WTC11 (cell line): ENCODE results near the gene CLDN3. TPM values are rescaled to one million over a fixed set of nuclear protein-coding genes. Genes with fewer than 3 reads are reported as not detected.

Source experiments
- ATAC-seq: fragments of 200-7000 bp; cut with Tn5 transposase; 2 replicates; pipeline ENCODE4 v1.10.0; 2021; ENCODE audit warnings: mild to moderate bottlenecking, moderate library complexity
- CTCF ChIA-PET: fragments of 300-600 bp; sonication (Branson Sonifier 250); formaldehyde crosslinking; loops from one replicate; lab custom pipeline; 2021; ENCODE audit warnings: antibody characterized with exemption; lab: Charles Lee
- POLR2A ChIA-PET: fragments of 350-600 bp; sonication (Branson Sonifier 250); formaldehyde crosslinking; loops from one replicate; lab custom pipeline; 2021; ENCODE audit warnings: antibody characterized with exemption; lab: Charles Lee
- DNase-seq: peaks from one replicate; pipeline ENCODE4 v3.0.0; 2021; ENCODE audit warnings: low spot score
- H3K27ac Mint-ChIP-seq: 2 replicates; pipeline ENCODE4 v1.8.0; 2021; ENCODE audit warnings: mixed read lengths
- H3K27me3 Mint-ChIP-seq: 2 replicates; pipeline ENCODE4 v1.8.0; 2021; ENCODE audit warnings: low read depth, mild to moderate bottlenecking, moderate library complexity, mixed read lengths
- H3K36me3 Mint-ChIP-seq: 2 replicates; pipeline ENCODE4 v1.8.0; 2021; ENCODE audit warnings: mixed read lengths
- H3K4me1 Mint-ChIP-seq: 2 replicates; pipeline ENCODE4 v1.8.0; 2022; ENCODE audit warnings: mixed read lengths
- H3K4me3 Mint-ChIP-seq: 2 replicates; pipeline ENCODE4 v1.8.0; 2021; ENCODE audit warnings: mild to moderate bottlenecking, moderate library complexity, mixed read lengths
- H3K9me3 Mint-ChIP-seq: 2 replicates; pipeline ENCODE4 v1.8.0; 2021; ENCODE audit warnings: mixed read lengths
- CBFB ChIP-seq: sonication (generic); formaldehyde crosslinking; IDR thresholded peaks from 2 replicates; pipeline ENCODE4 v1.8.1; 2022; ENCODE audit warnings: mild to moderate bottlenecking, low read depth, missing genetic modification reagents
- NFATC4 ChIP-seq: fragments of 250-450 bp; sonication (Bioruptor Pico); IDR thresholded peaks from 2 replicates; pipeline ENCODE4 v1.9.0; 2021; ENCODE audit warnings: mild to moderate bottlenecking
- NFYB ChIP-seq: sonication (generic); formaldehyde crosslinking; conservative IDR thresholded peaks from 2 replicates; pipeline ENCODE4 v1.8.0; 2022; ENCODE audit warnings: low read depth, missing genetic modification reagents
- NR3C1 ChIP-seq: sonication (generic); formaldehyde crosslinking; conservative IDR thresholded peaks from 2 replicates; pipeline ENCODE4 v1.8.1; 2023; ENCODE audit warnings: low read depth, mild to moderate bottlenecking, missing genetic modification reagents
- PRRX2 ChIP-seq: fragments of 250-450 bp; sonication (Bioruptor Pico); IDR thresholded peaks from 2 replicates; pipeline ENCODE4 v1.8.0; 2021; ENCODE audit warnings: mild to moderate bottlenecking
- RORB ChIP-seq: fragments of 250-450 bp; sonication (Bioruptor Pico); IDR thresholded peaks from 2 replicates; pipeline ENCODE4 v1.9.0; 2021; ENCODE audit warnings: mild to moderate bottlenecking
- TCF7 ChIP-seq: sonication (generic); formaldehyde crosslinking; IDR thresholded peaks from 2 replicates; pipeline ENCODE4 v1.8.0; 2022; ENCODE audit warnings: mild to moderate bottlenecking, low read depth, missing genetic modification reagents, moderate library complexity
- ZNF138 ChIP-seq: sonication (generic); formaldehyde crosslinking; conservative IDR thresholded peaks from 2 replicates; pipeline ENCODE4 v1.8.1; 2022; ENCODE audit warnings: mild to moderate bottlenecking, moderate library complexity, missing genetic modification reagents
- total RNA-seq: library from RNA; stranded (reverse); gene quantifications from 3 replicates; pipeline ENCODE4 v1.2.3, GENCODE V29; 2021
- TF ChIP-seq, protein P1 (sequence below): sonication (generic); formaldehyde crosslinking; IDR thresholded peaks from 2 replicates; pipeline ENCODE4 v1.8.1; 2022; ENCODE audit warnings: missing genetic modification reagents, borderline replicate concordance
- TF ChIP-seq, protein P2 (sequence below): fragments of 250-450 bp; sonication (Bioruptor Pico); IDR thresholded peaks from 2 replicates; pipeline ENCODE4 v1.8.0; 2021; ENCODE audit warnings: mild to moderate bottlenecking
- TF ChIP-seq, protein P3 (sequence below): sonication (generic); formaldehyde crosslinking; IDR thresholded peaks from 2 replicates; pipeline ENCODE4 v1.8.1; 2023; ENCODE audit warnings: mild to moderate bottlenecking, moderate library complexity, missing genetic modification reagents
- TF ChIP-seq, protein P4 (sequence below): sonication (generic); formaldehyde crosslinking; IDR thresholded peaks from 2 replicates; pipeline ENCODE4 v1.8.1; 2023; ENCODE audit warnings: mild to moderate bottlenecking, missing genetic modification reagents
- TF ChIP-seq, protein P5 (sequence below): sonication (generic); formaldehyde crosslinking; IDR thresholded peaks from 2 replicates; pipeline ENCODE4 v1.8.1; 2023; ENCODE audit warnings: mild to moderate bottlenecking, missing genetic modification reagents
- TF ChIP-seq, protein P6 (sequence below): sonication (generic); formaldehyde crosslinking; IDR thresholded peaks from 2 replicates; pipeline ENCODE4 v1.8.0; 2022; ENCODE audit warnings: mild to moderate bottlenecking, missing genetic modification reagents

Gene CLDN3
- total RNA-seq, 1 experiment from 2014 or later = 20.7 TPM

DNA sequence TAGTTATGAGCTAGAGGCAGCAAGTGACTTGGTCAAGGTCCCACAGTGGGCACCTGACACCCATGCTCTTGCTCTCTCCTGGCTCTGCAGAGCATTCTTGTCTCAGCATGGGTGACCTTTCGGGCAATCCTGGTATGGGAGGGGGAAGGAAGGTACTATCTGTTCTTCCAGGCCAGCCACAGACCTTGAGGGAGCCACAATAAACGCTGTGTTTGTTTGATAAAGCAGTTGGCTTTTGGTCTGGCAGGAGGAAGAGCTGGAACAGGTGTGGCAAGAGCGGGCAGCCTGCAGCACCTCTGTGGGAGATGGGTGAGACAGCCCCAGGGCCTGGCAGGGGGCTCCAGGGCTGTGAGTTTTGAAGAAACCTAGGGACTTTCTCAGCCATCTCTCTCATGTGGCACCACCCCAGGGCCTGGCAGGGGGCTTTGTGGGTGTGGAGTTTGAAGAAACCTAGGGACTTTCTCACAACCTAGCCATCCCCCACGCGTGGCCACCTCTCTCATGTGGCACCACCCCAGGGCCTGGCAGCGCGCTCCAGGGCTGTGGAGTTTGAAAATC, 11.4 kb downstream of the CLDN3 start:
- DNase-seq = no peak
- CTCF ChIA-PET = interaction anchor here (1.1 kb wide), 1 partner anchor 10 kb away, joined by 3 read pairs; no protein-coding TSS in a partner anchor
- Mint-ChIP-seq H3K36me3 (no peaks in the 10 kb centered on the region), H3K9me3 (no peaks in the 10 kb centered on the region), H3K27me3 (no peaks in the 10 kb centered on the region; the same call in 1 of the 2 replicates), H3K4me3 (no peak overlapping the region), H3K4me1 (peaks cover 12% of the 10 kb centered on the region), H3K27ac (0 out of 2 replicates have a peak overlapping the region, but pooled peaks have one; percentile 28)
- no peak for ATAC-seq
- POLR2A ChIA-PET = no interaction called here
- TF ChIP-seq RORB (CRISPR knock-in tag) (no peak), TCF7 (CRISPR knock-in tag) (no peak)
- TF ChIP-seq, protein P1, sequence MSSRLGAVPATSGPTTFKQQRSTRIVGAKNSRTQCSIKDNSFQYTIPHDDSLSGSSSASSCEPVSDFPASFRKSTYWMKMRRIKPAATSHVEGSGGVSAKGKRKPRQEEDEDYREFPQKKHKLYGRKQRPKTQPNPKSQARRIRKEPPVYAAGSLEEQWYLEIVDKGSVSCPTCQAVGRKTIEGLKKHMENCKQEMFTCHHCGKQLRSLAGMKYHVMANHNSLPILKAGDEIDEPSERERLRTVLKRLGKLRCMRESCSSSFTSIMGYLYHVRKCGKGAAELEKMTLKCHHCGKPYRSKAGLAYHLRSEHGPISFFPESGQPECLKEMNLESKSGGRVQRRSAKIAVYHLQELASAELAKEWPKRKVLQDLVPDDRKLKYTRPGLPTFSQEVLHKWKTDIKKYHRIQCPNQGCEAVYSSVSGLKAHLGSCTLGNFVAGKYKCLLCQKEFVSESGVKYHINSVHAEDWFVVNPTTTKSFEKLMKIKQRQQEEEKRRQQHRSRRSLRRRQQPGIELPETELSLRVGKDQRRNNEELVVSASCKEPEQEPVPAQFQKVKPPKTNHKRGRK = no peak
- TF ChIP-seq, protein P2, sequence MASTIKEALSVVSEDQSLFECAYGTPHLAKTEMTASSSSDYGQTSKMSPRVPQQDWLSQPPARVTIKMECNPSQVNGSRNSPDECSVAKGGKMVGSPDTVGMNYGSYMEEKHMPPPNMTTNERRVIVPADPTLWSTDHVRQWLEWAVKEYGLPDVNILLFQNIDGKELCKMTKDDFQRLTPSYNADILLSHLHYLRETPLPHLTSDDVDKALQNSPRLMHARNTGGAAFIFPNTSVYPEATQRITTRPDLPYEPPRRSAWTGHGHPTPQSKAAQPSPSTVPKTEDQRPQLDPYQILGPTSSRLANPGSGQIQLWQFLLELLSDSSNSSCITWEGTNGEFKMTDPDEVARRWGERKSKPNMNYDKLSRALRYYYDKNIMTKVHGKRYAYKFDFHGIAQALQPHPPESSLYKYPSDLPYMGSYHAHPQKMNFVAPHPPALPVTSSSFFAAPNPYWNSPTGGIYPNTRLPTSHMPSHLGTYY (CRISPR knock-in tag) = no peak

DNA sequence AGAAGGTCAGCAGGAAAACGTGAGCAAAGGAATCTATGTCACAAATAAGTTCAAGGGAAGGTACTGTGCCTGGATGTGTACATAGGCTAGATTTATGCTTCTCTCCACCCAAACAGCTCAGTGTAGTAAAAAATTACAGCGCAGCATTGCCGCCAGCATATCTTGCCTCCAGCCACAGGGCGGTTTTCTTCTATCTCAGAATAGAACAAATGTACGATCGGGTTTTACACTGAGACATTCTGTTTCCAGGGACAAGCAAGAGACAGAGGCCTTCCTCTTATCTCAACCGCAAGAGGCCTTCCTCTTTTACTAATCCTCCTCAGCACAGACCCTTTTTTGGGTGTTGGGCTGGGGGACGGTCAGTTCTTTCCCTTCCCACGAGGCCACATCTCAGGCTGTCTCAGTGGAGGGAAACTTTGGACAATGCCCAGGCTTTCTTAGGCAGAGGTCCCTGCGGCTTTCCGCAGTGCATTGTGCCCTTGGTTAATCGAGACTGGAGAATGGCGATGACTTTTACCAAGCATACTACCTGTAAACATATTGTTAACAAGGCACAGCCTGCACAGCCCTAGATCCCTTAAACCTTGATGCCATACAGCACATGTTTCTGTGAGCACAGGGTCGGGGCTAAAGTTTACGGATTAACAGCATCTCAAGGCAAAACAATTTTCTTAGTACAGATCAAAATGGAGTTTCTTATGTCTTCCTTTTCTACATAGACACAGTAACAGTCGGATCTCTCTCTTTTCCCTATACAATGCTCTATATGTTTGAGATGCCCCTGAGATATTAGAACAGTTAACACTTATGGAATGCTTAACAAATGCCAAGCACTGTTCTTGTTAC, 19.9 kb downstream of the CLDN3 start:
- Mint-ChIP-seq H3K27me3 (no peaks in the 10 kb centered on the region; the same call in 1 of the 2 replicates), H3K27ac (peak overlapping the region; percentile 35; the same call in 1 of the 2 replicates)
- no peak for TF ChIP-seq PRRX2 (CRISPR knock-in tag)
- TF ChIP-seq, protein P3, sequence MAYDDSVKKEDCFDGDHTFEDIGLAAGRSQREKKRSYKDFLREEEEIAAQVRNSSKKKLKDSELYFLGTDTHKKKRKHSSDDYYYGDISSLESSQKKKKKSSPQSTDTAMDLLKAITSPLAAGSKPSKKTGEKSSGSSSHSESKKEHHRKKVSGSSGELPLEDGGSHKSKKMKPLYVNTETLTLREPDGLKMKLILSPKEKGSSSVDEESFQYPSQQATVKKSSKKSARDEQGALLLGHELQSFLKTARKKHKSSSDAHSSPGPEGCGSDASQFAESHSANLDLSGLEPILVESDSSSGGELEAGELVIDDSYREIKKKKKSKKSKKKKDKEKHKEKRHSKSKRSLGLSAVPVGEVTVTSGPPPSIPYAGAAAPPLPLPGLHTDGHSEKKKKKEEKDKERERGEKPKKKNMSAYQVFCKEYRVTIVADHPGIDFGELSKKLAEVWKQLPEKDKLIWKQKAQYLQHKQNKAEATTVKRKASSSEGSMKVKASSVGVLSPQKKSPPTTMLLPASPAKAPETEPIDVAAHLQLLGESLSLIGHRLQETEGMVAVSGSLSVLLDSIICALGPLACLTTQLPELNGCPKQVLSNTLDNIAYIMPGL = no peak
- TF ChIP-seq, all 79 proteins: peak for 0
- DNase-seq (no peak), ATAC-seq (no peak)
- Mint-ChIP-seq H3K4me1 (peaks cover 5% of the 10 kb centered on the region; the same call in 1 of the 2 replicates), H3K36me3 (no peaks in the 10 kb centered on the region), H3K9me3 (peaks cover 3% of the 10 kb centered on the region; the same call in 1 of the 2 replicates), H3K4me3 (no peak overlapping the region)
- ChIA-PET POLR2A (no interaction called here), CTCF (no interaction called here)

DNA sequence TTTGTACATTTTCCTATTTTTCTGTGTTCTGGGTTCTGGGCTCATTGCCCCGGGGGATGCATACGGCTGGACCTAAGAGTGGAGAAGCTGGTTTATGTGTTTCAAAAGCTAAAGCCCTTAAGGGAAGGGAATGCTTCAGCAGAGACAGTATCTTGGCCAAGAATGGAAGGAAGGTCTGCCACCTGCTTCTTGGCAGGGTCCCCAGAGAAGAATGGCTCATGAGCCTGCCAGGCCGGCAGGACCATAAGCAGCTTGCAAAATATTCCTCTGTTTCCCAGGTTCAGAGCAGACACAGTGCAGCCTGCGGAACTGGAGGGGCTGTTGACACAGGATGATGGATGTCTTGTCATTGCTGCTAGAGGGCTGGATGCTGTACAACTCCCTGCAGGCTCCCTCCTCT, 23.7 kb downstream of the CLDN3 start:
- Mint-ChIP-seq H3K4me3 (no peak overlapping the region), H3K4me1 (peaks cover 31% of the 10 kb centered on the region), H3K36me3 (no peaks in the 10 kb centered on the region), H3K27ac (peak overlapping the region; percentile 42; the same call in 1 of the 2 replicates), H3K27me3 (peaks cover 14% of the 10 kb centered on the region), H3K9me3 (peaks cover 3% of the 10 kb centered on the region; the same call in 1 of the 2 replicates)
- ChIA-PET POLR2A (no interaction called here), CTCF (no interaction called here)
- no peak for DNase-seq
- no peak for ATAC-seq
- TF ChIP-seq ZNF138 (CRISPR knock-in tag) (no peak), CBFB (CRISPR knock-in tag) (no peak), PRRX2 (CRISPR knock-in tag) (no peak), NFATC4 (no peak), NR3C1 (CRISPR knock-in tag) (no peak), NFYB (CRISPR knock-in tag) (no peak)
- TF ChIP-seq, protein P1 = no peak
- TF ChIP-seq, protein P3 = no peak
- TF ChIP-seq, protein P4, sequence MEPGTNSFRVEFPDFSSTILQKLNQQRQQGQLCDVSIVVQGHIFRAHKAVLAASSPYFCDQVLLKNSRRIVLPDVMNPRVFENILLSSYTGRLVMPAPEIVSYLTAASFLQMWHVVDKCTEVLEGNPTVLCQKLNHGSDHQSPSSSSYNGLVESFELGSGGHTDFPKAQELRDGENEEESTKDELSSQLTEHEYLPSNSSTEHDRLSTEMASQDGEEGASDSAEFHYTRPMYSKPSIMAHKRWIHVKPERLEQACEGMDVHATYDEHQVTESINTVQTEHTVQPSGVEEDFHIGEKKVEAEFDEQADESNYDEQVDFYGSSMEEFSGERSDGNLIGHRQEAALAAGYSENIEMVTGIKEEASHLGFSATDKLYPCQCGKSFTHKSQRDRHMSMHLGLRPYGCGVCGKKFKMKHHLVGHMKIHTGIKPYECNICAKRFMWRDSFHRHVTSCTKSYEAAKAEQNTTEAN (CRISPR knock-in tag) = no peak
- TF ChIP-seq, protein P5, sequence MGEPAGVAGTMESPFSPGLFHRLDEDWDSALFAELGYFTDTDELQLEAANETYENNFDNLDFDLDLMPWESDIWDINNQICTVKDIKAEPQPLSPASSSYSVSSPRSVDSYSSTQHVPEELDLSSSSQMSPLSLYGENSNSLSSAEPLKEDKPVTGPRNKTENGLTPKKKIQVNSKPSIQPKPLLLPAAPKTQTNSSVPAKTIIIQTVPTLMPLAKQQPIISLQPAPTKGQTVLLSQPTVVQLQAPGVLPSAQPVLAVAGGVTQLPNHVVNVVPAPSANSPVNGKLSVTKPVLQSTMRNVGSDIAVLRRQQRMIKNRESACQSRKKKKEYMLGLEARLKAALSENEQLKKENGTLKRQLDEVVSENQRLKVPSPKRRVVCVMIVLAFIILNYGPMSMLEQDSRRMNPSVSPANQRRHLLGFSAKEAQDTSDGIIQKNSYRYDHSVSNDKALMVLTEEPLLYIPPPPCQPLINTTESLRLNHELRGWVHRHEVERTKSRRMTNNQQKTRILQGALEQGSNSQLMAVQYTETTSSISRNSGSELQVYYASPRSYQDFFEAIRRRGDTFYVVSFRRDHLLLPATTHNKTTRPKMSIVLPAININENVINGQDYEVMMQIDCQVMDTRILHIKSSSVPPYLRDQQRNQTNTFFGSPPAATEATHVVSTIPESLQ (CRISPR knock-in tag) = no peak
- TF ChIP-seq, protein P6, sequence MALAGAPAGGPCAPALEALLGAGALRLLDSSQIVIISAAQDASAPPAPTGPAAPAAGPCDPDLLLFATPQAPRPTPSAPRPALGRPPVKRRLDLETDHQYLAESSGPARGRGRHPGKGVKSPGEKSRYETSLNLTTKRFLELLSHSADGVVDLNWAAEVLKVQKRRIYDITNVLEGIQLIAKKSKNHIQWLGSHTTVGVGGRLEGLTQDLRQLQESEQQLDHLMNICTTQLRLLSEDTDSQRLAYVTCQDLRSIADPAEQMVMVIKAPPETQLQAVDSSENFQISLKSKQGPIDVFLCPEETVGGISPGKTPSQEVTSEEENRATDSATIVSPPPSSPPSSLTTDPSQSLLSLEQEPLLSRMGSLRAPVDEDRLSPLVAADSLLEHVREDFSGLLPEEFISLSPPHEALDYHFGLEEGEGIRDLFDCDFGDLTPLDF (CRISPR knock-in tag) = no peak
